Thoracic aorta (tissue), 2 donors: ENCODE results near the gene FNDC3B. TPM values are rescaled to one million over a fixed set of nuclear protein-coding genes. Genes with fewer than 3 reads are reported as not detected.

ENCODE experiments used
- ATAC-seq: fragments of 150-250 bp; one replicate; pipeline ENCODE4 v1.8.0; 2017; ENCODE audit warnings: low read depth; ENCODE audit not compliant: insufficient number of reproducible peaks, low FRiP score
- DNase-seq: peaks from one replicate; pipeline ENCODE4 v3.0.0-alpha.2; 2020; ENCODE audit warnings: low spot score
- H3K27ac ChIP-seq, 2 donors: fragments of 200-600 bp; sonication (generic); 1 replicate in 1 of 2; 2 replicates in 1 of 2; pipeline ENCODE4 v1.5.1; 2016; ENCODE audit warnings: mild to moderate bottlenecking in 2 of 2, moderate library complexity in 2 of 2
- H3K27me3 ChIP-seq: fragments of 200-600 bp; sonication (generic); replicated peaks from 2 replicates; pipeline ENCODE4 v1.6.0; 2016; ENCODE audit warnings: mild to moderate bottlenecking; ENCODE audit not compliant: insufficient read depth
- H3K36me3 ChIP-seq: fragments of 200-600 bp; sonication (generic); one replicate; pipeline ENCODE4 v1.5.1; 2016
- H3K4me1 ChIP-seq, 2 donors: fragments of 200-600 bp; sonication (generic); 1 replicate in 1 of 2; 2 replicates in 1 of 2; pipeline versions ENCODE4 v1.5.1 to v1.6.0; 2016; ENCODE audit warnings: low read depth in 2 of 2, mild to moderate bottlenecking in 1 of 2; ENCODE audit not compliant: control insufficient read depth in 1 of 2
- H3K4me3 ChIP-seq: fragments of 200-600 bp; sonication (generic); 2 replicates; pipeline ENCODE4 v1.5.1; 2016; ENCODE audit warnings: mild to moderate bottlenecking
- H3K9me3 ChIP-seq: fragments of 200-600 bp; sonication (generic); 2 replicates; pipeline ENCODE4 v1.5.1; 2016
- CTCF ChIP-seq: fragments of 200-600 bp; sonication (generic); IDR thresholded peaks from one replicate; pipeline ENCODE4 v1.5.1; 2019; ENCODE audit warnings: antibody characterized with exemption
- total RNA-seq, 2 donors: library from RNA; depleted of rRNA; stranded (reverse); fragments of >200 nt; gene quantifications; one replicate each; pipeline versions ENCODE4 v1.1.0 to v1.2.3, GENCODE V29; 2016

Gene FNDC3B
- total RNA-seq, 2 donors from 2014 or later = 113 to 163 TPM

- Histone ChIP-seq H3K4me1 (peaks cover 26 to 66% of the 10 kb centered on the region in 2 donors), H3K9me3 (no peaks in the 10 kb centered on the region), H3K4me3 (no peak overlapping the region), H3K36me3 (no peaks in the 10 kb centered on the region), H3K27me3 (no peaks in the 10 kb centered on the region), H3K27ac (no peak overlapping the region)
- no peak for TF ChIP-seq CTCF
- DNase-seq (no peak), ATAC-seq (no peak)
Measured at GRCh38 chr3:172132159-172132586, 92.8 kb downstream of the FNDC3B start.

- DNase-seq = no peak
- ATAC-seq = no peak
- no peak overlapping the region for H3K4me3 ChIP-seq
- no peaks in the 10 kb centered on the region for H3K27me3 ChIP-seq
- no peak for TF ChIP-seq CTCF
- no peak overlapping the region for H3K27ac ChIP-seq
- H3K4me1 ChIP-seq = peaks cover 29 to 66% of the 10 kb centered on the region in 2 donors
- no peaks in the 10 kb centered on the region for H3K36me3 ChIP-seq
- H3K9me3 ChIP-seq = no peaks in the 10 kb centered on the region
Measured at GRCh38 chr3:172132721-172133311, 93.4 kb downstream of the FNDC3B start.

GRCh38 chr3:172133838-172134237 is 94.5 kb downstream of the FNDC3B start:
- Histone ChIP-seq H3K27ac (peak overlapping the region in 1 of 2 donors; percentile 6), H3K36me3 (no peaks in the 10 kb centered on the region), H3K27me3 (no peaks in the 10 kb centered on the region), H3K4me3 (no peak overlapping the region), H3K4me1 (peaks cover 40 to 66% of the 10 kb centered on the region in 2 donors), H3K9me3 (no peaks in the 10 kb centered on the region)
- no peak for TF ChIP-seq CTCF
- no peak for ATAC-seq
- no peak for DNase-seq

GRCh38 chr3:172134352-172134751 is 95.0 kb downstream of the FNDC3B start:
- no peak overlapping the region for H3K4me3 ChIP-seq
- H3K9me3 ChIP-seq = no peaks in the 10 kb centered on the region
- no peaks in the 10 kb centered on the region for H3K27me3 ChIP-seq
- no peak for DNase-seq
- no peak for ATAC-seq
- H3K27ac ChIP-seq = peak overlapping the region in 1 of 2 donors; percentile 6
- TF ChIP-seq CTCF = no peak
- H3K36me3 ChIP-seq = no peaks in the 10 kb centered on the region
- H3K4me1 ChIP-seq = peaks cover 42 to 66% of the 10 kb centered on the region in 2 donors

GRCh38 chr3:172135185-172135584 is 95.8 kb downstream of the FNDC3B start:
- no peaks in the 10 kb centered on the region for H3K9me3 ChIP-seq
- TF ChIP-seq CTCF = no peak
- H3K4me3 ChIP-seq = no peak overlapping the region
- H3K27ac ChIP-seq = peak overlapping the region in 1 of 2 donors; percentile 42
- no peak for DNase-seq
- ATAC-seq = no peak
- H3K4me1 ChIP-seq = peaks cover 46 to 69% of the 10 kb centered on the region in 2 donors
- H3K27me3 ChIP-seq = no peaks in the 10 kb centered on the region
- H3K36me3 ChIP-seq = no peaks in the 10 kb centered on the region
